Neuronal stem cell (in vitro differentiated cells): ENCODE results near the gene ANKRD22.

Source experiments
- DNase-seq: peaks from one replicate; pipeline ENCODE4 v3.0.0-alpha.2; 2013; ENCODE audit warnings: low spot score
- H2AFZ ChIP-seq: one replicate; pipeline ENCODE4 v1.6.1; 2013; ENCODE audit warnings: mild to moderate bottlenecking, low read length, inconsistent platforms
- H2AK5ac ChIP-seq: 2 replicates; pipeline ENCODE4 v1.6.1; 2013; ENCODE audit warnings: low read depth, mild to moderate bottlenecking, inconsistent platforms, low read length, moderate library complexity, mixed read lengths
- H2BK120ac ChIP-seq: 2 replicates; pipeline ENCODE4 v1.6.1; 2013; ENCODE audit warnings: low read depth, mild to moderate bottlenecking, inconsistent platforms, low read length, moderate library complexity, mixed read lengths
- H2BK12ac ChIP-seq: one replicate; pipeline ENCODE4 v1.6.1; 2013; ENCODE audit warnings: low read length, inconsistent platforms
- H2BK15ac ChIP-seq: 2 replicates; pipeline ENCODE4 v1.6.1; 2013; ENCODE audit warnings: mild to moderate bottlenecking, low read length, inconsistent platforms, mixed read lengths
- H2BK5ac ChIP-seq: one replicate; pipeline ENCODE4 v1.6.1; 2013; ENCODE audit warnings: inconsistent platforms, mild to moderate bottlenecking, low read length, moderate library complexity
- H3K14ac ChIP-seq: one replicate; pipeline ENCODE4 v1.6.1; 2013; ENCODE audit warnings: low read length, inconsistent platforms
- H3K18ac ChIP-seq: 2 replicates; pipeline ENCODE4 v1.6.1; 2013; ENCODE audit warnings: low read length, inconsistent platforms
- H3K23ac ChIP-seq: 2 replicates; pipeline ENCODE4 v1.6.1; 2013; ENCODE audit warnings: low read depth, mild to moderate bottlenecking, mixed read lengths, low read length, inconsistent platforms; ENCODE audit not compliant: poor library complexity
- H3K27ac ChIP-seq: replicated peaks from 3 replicates; pipeline ENCODE4 v1.5.1; 2013; ENCODE audit warnings: low read length, inconsistent platforms
- H3K27me3 ChIP-seq, 3 experiments: 2 replicates each; pipeline ENCODE4 v1.6.1; 2013; ENCODE audit warnings: low read length in 3 of 3, mild to moderate bottlenecking in 2 of 3, inconsistent platforms in 1 of 3, low read depth in 1 of 3, mixed read lengths in 1 of 3, moderate library complexity in 1 of 3; ENCODE audit not compliant: control insufficient read depth in 3 of 3, insufficient read depth in 3 of 3
- H3K36me3 ChIP-seq, 2 donors: replicated peaks in 1 of 2; 2 replicates each; pipeline ENCODE4 v1.6.1; 2013; ENCODE audit warnings: low read length in 2 of 2; ENCODE audit not compliant: control insufficient read depth in 2 of 2, insufficient read depth in 2 of 2
- H3K4ac ChIP-seq: 2 replicates; pipeline ENCODE4 v1.6.1; 2013; ENCODE audit warnings: inconsistent platforms, mild to moderate bottlenecking, low read length, moderate library complexity
- H3K4me1 ChIP-seq, 2 donors: 1 replicate in 1 of 2; 2 replicates in 1 of 2; pipeline ENCODE4 v1.6.1; 2013; ENCODE audit warnings: low read length in 2 of 2, low read depth in 1 of 2; ENCODE audit not compliant: control insufficient read depth in 2 of 2, insufficient read depth in 1 of 2
- H3K4me2 ChIP-seq: one replicate; pipeline ENCODE4 v1.6.1; 2013; ENCODE audit warnings: mild to moderate bottlenecking, low read length, inconsistent platforms; ENCODE audit not compliant: insufficient read depth, poor library complexity, severe bottlenecking
- H3K4me3 ChIP-seq, 2 donors: 2 replicates each; pipeline ENCODE4 v1.5.1; 2013; ENCODE audit warnings: low read length in 2 of 2, mild to moderate bottlenecking in 2 of 2, inconsistent platforms in 1 of 2, moderate library complexity in 1 of 2
- H3K79me1 ChIP-seq: one replicate; pipeline ENCODE4 v1.6.1; 2013; ENCODE audit warnings: low read depth, mild to moderate bottlenecking, inconsistent platforms, low read length, moderate library complexity
- H3K9ac ChIP-seq: one replicate; pipeline ENCODE4 v1.6.1; 2013; ENCODE audit warnings: mild to moderate bottlenecking, low read depth, low read length, inconsistent platforms; ENCODE audit not compliant: poor library complexity
- H3K9me3 ChIP-seq, 2 donors: replicated peaks in 1 of 2; 2 replicates each; pipeline versions ENCODE3 to v1.6.1; 2013; ENCODE audit warnings: low read length in 2 of 2, mild to moderate bottlenecking in 2 of 2, inconsistent platforms in 1 of 2, low read depth in 1 of 2, mixed read lengths in 1 of 2, moderate library complexity in 1 of 2; ENCODE audit not compliant: control insufficient read depth in 2 of 2, insufficient read depth in 1 of 2
- H4K8ac ChIP-seq: one replicate; pipeline ENCODE4 v1.6.1; 2013; ENCODE audit warnings: low read depth, mild to moderate bottlenecking, inconsistent platforms, low read length, moderate library complexity
- H4K91ac ChIP-seq: one replicate; pipeline ENCODE4 v1.6.1; 2013; ENCODE audit warnings: low read length, low read depth, mild to moderate bottlenecking, inconsistent platforms; ENCODE audit not compliant: poor library complexity
- WGBS, 2 donors: extraction: QIAGEN DNeasy Blood & Tissue Kit; methylation state at CpG; one replicate each; pipeline ENCODE4 v1.1.7; 2013; ENCODE audit warnings: missing lambda C conversion rate in 2 of 2, mixed read lengths in 1 of 2; ENCODE audit not compliant: insufficient read length in 2 of 2, insufficient replicate concordance in 1 of 2; ENCODE audit errors: extremely low coverage in 2 of 2; 5-methylcytosine and 5-hydroxymethylcytosine counted together

Gene ANKRD22

GRCh38 chr10:88832376-88832775 lies 19.3 kb downstream of the ANKRD22 start:
- Histone ChIP-seq H3K27me3 (peaks cover 0 to 11% (median 0%) of the 10 kb centered on the region in 3 experiments), H4K8ac (no peak overlapping the region), H3K23ac (no peak overlapping the region), H3K18ac (no peak overlapping the region), H3K36me3 (no peaks in the 10 kb centered on the region), H2BK15ac (no peak overlapping the region), H3K27ac (no peak overlapping the region), H3K9me3 (no peaks in the 10 kb centered on the region), H2BK120ac (no peak overlapping the region), H2BK5ac (no peak overlapping the region), H2BK12ac (no peak overlapping the region), H3K4me3 (no peak overlapping the region), H3K4ac (no peak overlapping the region), H3K4me1 (no peaks in the 10 kb centered on the region), H3K4me2 (no peak overlapping the region), H2AFZ (no peak overlapping the region), H3K14ac (no peak overlapping the region), H2AK5ac (no peak overlapping the region), H3K79me1 (no peaks in the 10 kb centered on the region), H4K91ac (no peak overlapping the region), H3K9ac (no peak overlapping the region)
- no peak for DNase-seq

GRCh38 chr10:88831709-88832108 lies 19.9 kb downstream of the ANKRD22 start:
- Histone ChIP-seq H3K23ac (no peak overlapping the region), H3K27me3 (peaks cover 0 to 10% (median 0%) of the 10 kb centered on the region in 3 experiments)

GRCh38 chr10:88830643-88831268 lies 20.9 kb downstream of the ANKRD22 start:
- Histone ChIP-seq H3K27ac (no peak overlapping the region), H3K4me3 (no peak overlapping the region), H2BK120ac (no peak overlapping the region), H3K79me1 (no peaks in the 10 kb centered on the region), H3K18ac (no peak overlapping the region), H4K8ac (no peak overlapping the region), H3K4ac (no peak overlapping the region), H3K4me1 (no peaks in the 10 kb centered on the region), H3K9me3 (no peaks in the 10 kb centered on the region), H2BK5ac (no peak overlapping the region), H2AFZ (no peak overlapping the region), H3K23ac (no peak overlapping the region), H3K14ac (no peak overlapping the region), H3K36me3 (no peaks in the 10 kb centered on the region), H4K91ac (no peak overlapping the region), H2BK15ac (no peak overlapping the region), H3K4me2 (no peak overlapping the region), H3K27me3 (peaks cover 0 to 7% (median 0%) of the 10 kb centered on the region in 3 experiments), H3K9ac (no peak overlapping the region), H2AK5ac (no peak overlapping the region), H2BK12ac (no peak overlapping the region)
- DNase-seq: no peak
- no CpG with 5 or more reads among the region's 9 CpGs for WGBS, 2 donors

More at GRCh38 chr10:88831709-88832108, 19.9 kb downstream of the ANKRD22 start:
- Histone ChIP-seq H2BK12ac (no peak overlapping the region), H2AK5ac (no peak overlapping the region), H3K4me1 (no peaks in the 10 kb centered on the region), H3K79me1 (no peaks in the 10 kb centered on the region), H3K9me3 (no peaks in the 10 kb centered on the region), H2AFZ (no peak overlapping the region), H3K18ac (no peak overlapping the region), H3K14ac (no peak overlapping the region), H4K8ac (no peak overlapping the region), H3K4me2 (no peak overlapping the region), H3K4ac (no peak overlapping the region), H2BK5ac (no peak overlapping the region), H4K91ac (no peak overlapping the region), H2BK120ac (no peak overlapping the region), H3K36me3 (no peaks in the 10 kb centered on the region), H2BK15ac (no peak overlapping the region), H3K9ac (no peak overlapping the region), H3K27ac (no peak overlapping the region), H3K4me3 (no peak overlapping the region)
- no CpG with 5 or more reads among the region's 8 CpGs for WGBS, 2 donors
- DNase-seq: no peak

- Histone ChIP-seq H3K4me1 (no peaks in the 10 kb centered on the region), H2BK120ac (no peak overlapping the region), H3K27ac (no peak overlapping the region), H2AK5ac (no peak overlapping the region), H4K8ac (no peak overlapping the region), H3K9me3 (no peaks in the 10 kb centered on the region), H3K14ac (no peak overlapping the region), H3K27me3 (peaks cover 0 to 2% (median 0%) of the 10 kb centered on the region in 3 experiments), H2BK12ac (no peak overlapping the region), H3K18ac (no peak overlapping the region), H3K36me3 (no peaks in the 10 kb centered on the region), H3K23ac (no peak overlapping the region), H2AFZ (no peak overlapping the region), H2BK5ac (no peak overlapping the region), H3K4me2 (no peak overlapping the region), H3K4me3 (no peak overlapping the region), H3K79me1 (no peaks in the 10 kb centered on the region), H4K91ac (no peak overlapping the region), H3K9ac (no peak overlapping the region), H3K4ac (no peak overlapping the region), H2BK15ac (no peak overlapping the region)
- no CpG with 5 or more reads among the region's 1 CpG for WGBS, 2 donors
- no peak for DNase-seq
Observed at GRCh38 chr10:88828310-88828709, 23.3 kb downstream of the ANKRD22 start.
